ENCODE data around the gene TM9SF3. TPM values are rescaled to one million over a fixed set of nuclear protein-coding genes. Genes with fewer than 3 reads are reported as not detected.

TM9SF3 gene
- total and polyA plus RNA-seq, 2 of the 4 experiments (the other 2 are of a cell fraction) = 33.7 to 61.8 TPM

GRCh38 chr10:96591946-96592345 is 5.1 kb upstream of the TM9SF3 start:
- H3K4me3 ChIP-seq (ENCODE audit: insufficient read depth, low read depth, low read length) = no peak overlapping the region
- H3K36me3 ChIP-seq (ENCODE audit: control insufficient read depth, insufficient read depth, low read length) = no peaks in the 10 kb centered on the region
- no peaks in the 10 kb centered on the region for H3K9me1 ChIP-seq (ENCODE audit: insufficient read depth, low read length)
- H3K9ac ChIP-seq (ENCODE audit: low read depth, low read length) = no peak overlapping the region
- H3K23ac ChIP-seq (ENCODE audit: low read depth, low read length) = no peak overlapping the region
- no peak overlapping the region for H2BK5ac ChIP-seq (ENCODE audit: low read depth, low read length, poor library complexity, severe bottlenecking)
- TF ChIP-seq RAD21 (IDR thresholded peaks at IDR 0.05; ENCODE audit: low read length) (no peak), FOS (IDR thresholded peaks at IDR 0.05; ENCODE audit: low read depth, low read length) (no peak), SMC3 (IDR thresholded peaks at IDR 0.05; ENCODE audit: low read depth, low read length) (no peak), POLR2A (IDR thresholded peaks at IDR 0.05; ENCODE audit: low read depth, low read length) (no peak), MXI1 (IDR thresholded peaks at IDR 0.05; ENCODE audit: borderline replicate concordance, low read depth, low read length) (no peak), USF2 (IDR thresholded peaks at IDR 0.05; ENCODE audit: low read depth, low read length) (no peak), CEBPB (IDR thresholded peaks at IDR 0.05; ENCODE audit: low read depth, low read length) (no peak), CTCF (conservative IDR thresholded peaks at IDR 0.05; ENCODE audit: low read depth, low read length) (no peak), CHD1 (IDR thresholded peaks at IDR 0.05; ENCODE audit: low read depth, low read length) (no peak)
- peaks cover 8% of the 10 kb centered on the region for H3K4me1 ChIP-seq (ENCODE audit: control insufficient read depth, insufficient read depth, low read length)
- peaks cover 0 to 8% of the 10 kb centered on the region in 2 experiments; a peak in 2 of 4 replicates for H3K79me1 ChIP-seq (ENCODE audit: low read depth in 1 of 2, low read length in 2 of 2)
- no peak overlapping the region for H2BK15ac ChIP-seq (ENCODE audit: low read depth, low read length)
- H3K27ac ChIP-seq (ENCODE audit: insufficient read depth, low read length) = no peak overlapping the region
- no peak for DNase-seq
- H2AK9ac ChIP-seq (replicated peaks; ENCODE audit: low read depth, low read length, poor library complexity) = no peak overlapping the region
- CTCF ChIA-PET = no interaction called here
- H3K9me3 ChIP-seq (ENCODE audit: control insufficient read depth, insufficient read depth, low read length) = peaks cover 3% of the 10 kb centered on the region; the same call in 1 of the 2 replicates
- H2BK120ac ChIP-seq (ENCODE audit: low read depth, low read length) = no peak overlapping the region
- H3K18ac ChIP-seq (ENCODE audit: low read depth, low read length) = no peak overlapping the region
- peaks cover 7% of the 10 kb centered on the region for H3K27me3 ChIP-seq (ENCODE audit: control insufficient read depth, insufficient read depth, low read length)
- no peak overlapping the region for H4K91ac ChIP-seq (ENCODE audit: insufficient read depth, low read depth, low read length)
- H2AK5ac ChIP-seq (ENCODE audit: low read depth, low read length) = no peak overlapping the region
- WGBS, 2 experiments (ENCODE audit: extremely low coverage in 2 of 2, insufficient read length in 1 of 2) = no CpG with 5 or more reads among the region's 1 CpG
- in situ Hi-C loops (cut with MboI; ENCODE audit: low sequenced_read_pairs) = no loop called here
- H4K20me1 ChIP-seq (ENCODE audit: insufficient read depth, low read length) = no peaks in the 10 kb centered on the region
- dilution Hi-C loops (cut with HindIII; ENCODE audit: low sequenced_read_pairs, unreplicated experiment) = no loop called here
- no peak overlapping the region for H4K8ac ChIP-seq (ENCODE audit: low read depth in 2 of 2, low read length in 2 of 2)
- no peak for ATAC-seq (ENCODE audit: low read depth)
- no peak overlapping the region for H2BK20ac ChIP-seq (ENCODE audit: low read depth, low read length)
- no peak overlapping the region for H2AFZ ChIP-seq (replicated peaks; ENCODE audit: low read length, poor library complexity)
- no peak overlapping the region for H4K5ac ChIP-seq (ENCODE audit: low read depth, low read length)
- POLR2A ChIA-PET (ENCODE audit: unreplicated experiment) = no interaction called here
- H3K14ac ChIP-seq (replicated peaks; ENCODE audit: low read depth, low read length) = no peak overlapping the region
- H3K4ac ChIP-seq (ENCODE audit: low read depth, low read length) = no peak overlapping the region
- intact Hi-C loops (cut with micrococcal nuclease) = no loop called here
- BruUV-seq (replicated peaks) = no TSS peak
- no peak overlapping the region for H3K56ac ChIP-seq (ENCODE audit: extremely low read depth, insufficient read depth, low read length)
- H3K4me2 ChIP-seq (ENCODE audit: low read depth, low read length) = no peak overlapping the region
